ENCODE measurements around the gene LSM10. TPM values are rescaled to one million over a fixed set of nuclear protein-coding genes. Genes with fewer than 3 reads are reported as not detected.

LSM10 gene
- total and polyA plus RNA-seq, 5 donors from 2014 or later, result 33.8 to 153 (median 145) TPM

- peaks cover 12% of the 10 kb centered on the region for H3K27me3 Mint-ChIP-seq
- no peak for DNase-seq
- no peak for ATAC-seq (ENCODE audit: low read depth in 2 of 2)
- H3K4me3 Mint-ChIP-seq, result no peak overlapping the region
- Histone ChIP-seq H3K27me3 (ENCODE audit: control insufficient read depth, insufficient read depth, low read length) (no peaks in the 10 kb centered on the region), H3K36me3 (ENCODE audit: control insufficient read depth, insufficient read depth, low read length) (no peaks in the 10 kb centered on the region), H3K4me3 (ENCODE audit: low read depth, low read length) (no peak overlapping the region), H3K9me3 (ENCODE audit: control insufficient read depth in 2 of 2, low read length in 2 of 2) (no peaks in the 10 kb centered on the region), H3K4me1 (ENCODE audit: control insufficient read depth, insufficient read depth, low read length, poor library complexity, severe bottlenecking) (no peaks in the 10 kb centered on the region), H3K27ac (ENCODE audit: insufficient read depth, low read length, poor library complexity, severe bottlenecking) (no peak overlapping the region)
- H3K27ac Mint-ChIP-seq, result peak overlapping the region in 1 of 3 donors; percentile 92
- no peaks in the 10 kb centered on the region for H3K36me3 Mint-ChIP-seq
- peaks cover 0 to 3% (median 2%) of the 10 kb centered on the region in 4 donors for H3K4me1 Mint-ChIP-seq
- H3K9me3 Mint-ChIP-seq, result peaks cover 0 to 2% (median 0%) of the 10 kb centered on the region in 7 donors
These were observed 8.7 kb upstream of the LSM10 start for GRCh38 chr1:36406440-36406839.

- no peaks in the 10 kb centered on the region for H3K9me3 ChIP-seq (ENCODE audit: control insufficient read depth in 2 of 2, low read length in 2 of 2)
- DNase-seq, result no peak
- Mint-ChIP-seq H3K27ac (no peak overlapping the region), H3K4me3 (peak overlapping the region in 2 of 4 donors; percentile 47 to 62), H3K4me1 (peaks cover 5 to 14% (median 9%) of the 10 kb centered on the region in 4 donors), H3K27me3 (peaks cover 11% of the 10 kb centered on the region), H3K9me3 (no peaks in the 10 kb centered on the region), H3K36me3 (peaks cover 5% of the 10 kb centered on the region)
- H3K4me1 ChIP-seq (ENCODE audit: control insufficient read depth, insufficient read depth, low read length, poor library complexity, severe bottlenecking), result no peaks in the 10 kb centered on the region
- no peak for ATAC-seq (ENCODE audit: low read depth in 2 of 2)
- no peak overlapping the region for H3K4me3 ChIP-seq (ENCODE audit: low read depth, low read length)
- H3K27me3 ChIP-seq (ENCODE audit: control insufficient read depth, insufficient read depth, low read length), result no peaks in the 10 kb centered on the region
- no peak overlapping the region for H3K27ac ChIP-seq (ENCODE audit: insufficient read depth, low read length, poor library complexity, severe bottlenecking)
- H3K36me3 ChIP-seq (ENCODE audit: control insufficient read depth, insufficient read depth, low read length), result no peaks in the 10 kb centered on the region
These were observed 4.8 kb upstream of the LSM10 start for GRCh38 chr1:36402504-36402890.

- peaks cover 5% of the 10 kb centered on the region for H3K27me3 Mint-ChIP-seq
- no peak for DNase-seq
- Histone ChIP-seq H3K36me3 (ENCODE audit: control insufficient read depth, insufficient read depth, low read length) (no peaks in the 10 kb centered on the region), H3K4me3 (ENCODE audit: low read depth, low read length) (no peak overlapping the region), H3K27ac (ENCODE audit: insufficient read depth, low read length, poor library complexity, severe bottlenecking) (no peak overlapping the region), H3K27me3 (ENCODE audit: control insufficient read depth, insufficient read depth, low read length) (no peaks in the 10 kb centered on the region), H3K4me1 (ENCODE audit: control insufficient read depth, insufficient read depth, low read length, poor library complexity, severe bottlenecking) (peaks cover 6% of the 10 kb centered on the region), H3K9me3 (ENCODE audit: control insufficient read depth in 2 of 2, low read length in 2 of 2) (no peaks in the 10 kb centered on the region)
- no peaks in the 10 kb centered on the region for H3K9me3 Mint-ChIP-seq
- peak overlapping the region in 2 of 4 donors; percentile 47 to 62 for H3K4me3 Mint-ChIP-seq
- ATAC-seq (ENCODE audit: low read depth in 2 of 2), result no peak
- H3K4me1 Mint-ChIP-seq, result peaks cover 7 to 19% (median 14%) of the 10 kb centered on the region in 4 donors
- no peak overlapping the region for H3K27ac Mint-ChIP-seq
- H3K36me3 Mint-ChIP-seq, result peaks cover 5% of the 10 kb centered on the region
These were observed 4.1 kb upstream of the LSM10 start for GRCh38 chr1:36401602-36402503.

- peaks cover 5% of the 10 kb centered on the region for H3K36me3 Mint-ChIP-seq
- peaks cover 10 to 24% (median 19%) of the 10 kb centered on the region in 4 donors for H3K4me1 Mint-ChIP-seq
- DNase-seq (peak in 1 of 3 donors; percentile 52), ATAC-seq (ENCODE audit: low read depth in 2 of 2) (peak in 1 of 2 donors; percentile 19)
- H3K9me3 ChIP-seq (ENCODE audit: control insufficient read depth in 2 of 2, low read length in 2 of 2), result no peaks in the 10 kb centered on the region
- H3K4me3 Mint-ChIP-seq, result peak overlapping the region in 1 of 4 donors; percentile 47
- H3K4me3 ChIP-seq (ENCODE audit: low read depth, low read length), result no peak overlapping the region
- peaks cover 5% of the 10 kb centered on the region for H3K27me3 Mint-ChIP-seq
- no peak overlapping the region for H3K27ac Mint-ChIP-seq
- H3K36me3 ChIP-seq (ENCODE audit: control insufficient read depth, insufficient read depth, low read length), result no peaks in the 10 kb centered on the region
- no peaks in the 10 kb centered on the region for H3K9me3 Mint-ChIP-seq
- no peak overlapping the region for H3K27ac ChIP-seq (ENCODE audit: insufficient read depth, low read length, poor library complexity, severe bottlenecking)
- no peaks in the 10 kb centered on the region for H3K27me3 ChIP-seq (ENCODE audit: control insufficient read depth, insufficient read depth, low read length)
- peaks cover 13% of the 10 kb centered on the region for H3K4me1 ChIP-seq (ENCODE audit: control insufficient read depth, insufficient read depth, low read length, poor library complexity, severe bottlenecking)
These were observed 3.3 kb upstream of the LSM10 start for GRCh38 chr1:36400825-36401601.

GRCh38 chr1:36400514-36400824 is 2.8 kb upstream of the LSM10 start:
- ATAC-seq (ENCODE audit: low read depth in 2 of 2) (no peak), DNase-seq (no peak)
- H3K36me3 ChIP-seq (ENCODE audit: control insufficient read depth, insufficient read depth, low read length), result no peaks in the 10 kb centered on the region
- Mint-ChIP-seq H3K36me3 (peaks cover 5% of the 10 kb centered on the region), H3K9me3 (no peaks in the 10 kb centered on the region), H3K4me3 (no peak overlapping the region), H3K27me3 (peaks cover 5% of the 10 kb centered on the region), H3K27ac (no peak overlapping the region), H3K4me1 (peaks cover 10 to 24% (median 19%) of the 10 kb centered on the region in 4 donors)
- H3K27ac ChIP-seq (ENCODE audit: insufficient read depth, low read length, poor library complexity, severe bottlenecking), result no peak overlapping the region
- H3K4me3 ChIP-seq (ENCODE audit: low read depth, low read length), result no peak overlapping the region
- H3K27me3 ChIP-seq (ENCODE audit: control insufficient read depth, insufficient read depth, low read length), result no peaks in the 10 kb centered on the region
- H3K4me1 ChIP-seq (ENCODE audit: control insufficient read depth, insufficient read depth, low read length, poor library complexity, severe bottlenecking), result peaks cover 13% of the 10 kb centered on the region
- no peaks in the 10 kb centered on the region for H3K9me3 ChIP-seq (ENCODE audit: control insufficient read depth in 2 of 2, low read length in 2 of 2)

- Histone ChIP-seq H3K4me3 (ENCODE audit: low read depth, low read length) (peak overlapping the region; percentile 92), H3K36me3 (ENCODE audit: control insufficient read depth, insufficient read depth, low read length) (peaks cover 6% of the 10 kb centered on the region), H3K27me3 (ENCODE audit: control insufficient read depth, insufficient read depth, low read length) (no peaks in the 10 kb centered on the region), H3K4me1 (ENCODE audit: control insufficient read depth, insufficient read depth, low read length, poor library complexity, severe bottlenecking) (peaks cover 13% of the 10 kb centered on the region), H3K9me3 (ENCODE audit: control insufficient read depth in 2 of 2, low read length in 2 of 2) (no peaks in the 10 kb centered on the region), H3K27ac (ENCODE audit: insufficient read depth, low read length, poor library complexity, severe bottlenecking) (peak overlapping the region; percentile 87)
- peaks cover 5% of the 10 kb centered on the region for H3K36me3 Mint-ChIP-seq
- H3K27ac Mint-ChIP-seq, result peak overlapping the region; percentile 98 to 100 (median 99)
- peaks cover 10 to 33% (median 18%) of the 10 kb centered on the region in 4 donors for H3K4me1 Mint-ChIP-seq
- peak overlapping the region; percentile 86 to 99 (median 96) for H3K4me3 Mint-ChIP-seq
- no peaks in the 10 kb centered on the region for H3K27me3 Mint-ChIP-seq
- H3K9me3 Mint-ChIP-seq, result no peaks in the 10 kb centered on the region
- DNase-seq (no peak), ATAC-seq (ENCODE audit: low read depth in 2 of 2) (no peak)
These were observed 766 bp upstream of the LSM10 start for GRCh38 chr1:36398370-36398977.

- H3K36me3 Mint-ChIP-seq, result peaks cover 14% of the 10 kb centered on the region
- no peaks in the 10 kb centered on the region for H3K27me3 ChIP-seq (ENCODE audit: control insufficient read depth, insufficient read depth, low read length)
- H3K27ac Mint-ChIP-seq, result peak overlapping the region; percentile 54 to 100 (median 99)
- H3K4me1 ChIP-seq (ENCODE audit: control insufficient read depth, insufficient read depth, low read length, poor library complexity, severe bottlenecking), result peaks cover 13% of the 10 kb centered on the region
- H3K27ac ChIP-seq (ENCODE audit: insufficient read depth, low read length, poor library complexity, severe bottlenecking), result peak overlapping the region; percentile 87
- no peaks in the 10 kb centered on the region for H3K9me3 ChIP-seq (ENCODE audit: control insufficient read depth in 2 of 2, low read length in 2 of 2)
- H3K4me1 Mint-ChIP-seq, result peaks cover 13 to 39% (median 20%) of the 10 kb centered on the region in 4 donors
- no peaks in the 10 kb centered on the region for H3K9me3 Mint-ChIP-seq
- no peak for DNase-seq
- H3K4me3 ChIP-seq (ENCODE audit: low read depth, low read length), result peak overlapping the region; percentile 92
- peak; percentile 49 to 58 for ATAC-seq (ENCODE audit: low read depth in 2 of 2)
- peaks cover 20% of the 10 kb centered on the region for H3K36me3 ChIP-seq (ENCODE audit: control insufficient read depth, insufficient read depth, low read length)
- no peaks in the 10 kb centered on the region for H3K27me3 Mint-ChIP-seq
- peak overlapping the region; percentile 86 to 99 (median 96) for H3K4me3 Mint-ChIP-seq
These were observed 678 bp downstream of the LSM10 start for GRCh38 chr1:36397083-36397377.

Measured in CD4-positive, CD25-positive, alpha-beta regulatory T cell (primary cell).